B cell (primary cell): ENCODE measurements around the gene TLX3. TPM values are rescaled to one million over a fixed set of nuclear protein-coding genes. Genes with fewer than 3 reads are reported as not detected.

Experiments used
- ATAC-seq: fragments of 200-7000 bp; cut with Tn5 transposase; one replicate; pipeline ENCODE4 v1.10.0; 2021; ENCODE audit warnings: low read depth, mild to moderate bottlenecking, moderate number of reproducible peaks, moderate library complexity
- CTCF ChIA-PET: fragments of 350-600 bp; sonication (Branson Sonifier 250); formaldehyde crosslinking; loops from one replicate; lab custom pipeline; 2021; ENCODE audit warnings: antibody characterized with exemption, inconsistent platforms; lab: Charles Lee
- POLR2A ChIA-PET: fragments of 350-600 bp; sonication (Branson Sonifier 250); formaldehyde crosslinking; loops from one replicate; lab custom pipeline; 2021; ENCODE audit warnings: antibody characterized with exemption; lab: Charles Lee
- DNase-seq: peaks from one replicate; pipeline ENCODE4 v3.0.0; 2013
- H2AFZ ChIP-seq: 2 replicates; pipeline ENCODE4 v1.6.1; 2012; ENCODE audit warnings: mild to moderate bottlenecking, low read depth, low read length; ENCODE audit not compliant: insufficient read depth, poor library complexity, severe bottlenecking
- H3K27ac ChIP-seq, 2 donors: 1 replicate in 1 of 2; 2 replicates in 1 of 2; pipeline ENCODE4 v1.5.1; 2012 to 2013; ENCODE audit warnings: low read length in 2 of 2, mild to moderate bottlenecking in 2 of 2, moderate library complexity in 1 of 2
- H3K27me3 ChIP-seq, 4 experiments: fragments of 200-600 bp in 1 of 4; sonication (generic) in 1 of 4; replicated peaks in 1 of 4; 1 replicate in 2 of 4; 2 replicates in 2 of 4; pipeline versions ENCODE4 v1.6.1 to v1.7.0; 2013 to 2016; ENCODE audit warnings: low read length in 3 of 4, mild to moderate bottlenecking in 2 of 4, mixed read lengths in 1 of 4, moderate library complexity in 1 of 4; ENCODE audit not compliant: insufficient read depth in 4 of 4, control insufficient read depth in 3 of 4; ENCODE audit errors: control extremely low read depth in 1 of 4
- H3K36me3 ChIP-seq, 2 experiments: replicated peaks in 1 of 2; 1 replicate in 1 of 2; 2 replicates in 1 of 2; pipeline versions ENCODE4 v1.6.1 to v1.7.1; 2013; ENCODE audit warnings: low read length in 1 of 2; ENCODE audit not compliant: insufficient read depth in 2 of 2, control insufficient read depth in 1 of 2; ENCODE audit errors: control extremely low read depth in 1 of 2, extremely low read depth in 1 of 2
- H3K4me1 ChIP-seq, 2 donors: fragments of 200-600 bp in 1 of 2; sonication (generic) in 1 of 2; 1 replicate in 1 of 2; 2 replicates in 1 of 2; pipeline versions ENCODE4 v1.5.1 to v1.6.1; 2013 to 2017; ENCODE audit warnings: low read length in 2 of 2; ENCODE audit not compliant: control insufficient read depth in 2 of 2, insufficient read depth in 2 of 2
- H3K4me2 ChIP-seq: replicated peaks from 2 replicates; pipeline ENCODE3; 2012; ENCODE audit warnings: mild to moderate bottlenecking, low read depth, low read length; ENCODE audit not compliant: poor library complexity, severe bottlenecking
- H3K4me3 ChIP-seq, 5 experiments: fragments of 200-600 bp in 1 of 5; sonication (generic) in 1 of 5; 1 replicate in 3 of 5; 2 replicates in 2 of 5; pipeline versions ENCODE4 v1.5.1 to v1.7.0; 2011 to 2016; ENCODE audit warnings: low read length in 4 of 5, mild to moderate bottlenecking in 4 of 5, low read depth in 2 of 5, control low read depth in 1 of 5, moderate library complexity in 1 of 5; ENCODE audit not compliant: insufficient read depth in 1 of 5; ENCODE audit errors: control extremely low read depth in 1 of 5, extremely low read depth in 1 of 5
- H3K79me2 ChIP-seq: fragments of 200-600 bp; sonication (generic); one replicate; pipeline ENCODE4 v1.6.0; 2016; ENCODE audit warnings: low read length; ENCODE audit not compliant: control insufficient read depth, insufficient read depth
- H3K9ac ChIP-seq: fragments of 200-600 bp; sonication (generic); 2 replicates; pipeline ENCODE4 v1.6.1; 2017; ENCODE audit warnings: mild to moderate bottlenecking, low read length, moderate library complexity
- H3K9me3 ChIP-seq, 3 donors: one replicate each; pipeline versions ENCODE4 v1.6.1 to v1.7.1; 2013; ENCODE audit warnings: low read length in 2 of 3; ENCODE audit not compliant: control insufficient read depth in 2 of 3, insufficient read depth in 1 of 3; ENCODE audit errors: control extremely low read depth in 1 of 3
- H4K20me1 ChIP-seq: 2 replicates; pipeline ENCODE4 v1.6.0; 2012; ENCODE audit warnings: mild to moderate bottlenecking, low read length; ENCODE audit not compliant: insufficient read depth, control insufficient read depth, poor library complexity, severe bottlenecking
- H3K27ac Mint-ChIP-seq: one replicate; pipeline ENCODE4 v1.8.0; 2021; ENCODE audit warnings: mixed read lengths
- H3K27me3 Mint-ChIP-seq: one replicate; pipeline ENCODE4 v1.8.0; 2021; ENCODE audit warnings: mixed read lengths
- H3K4me1 Mint-ChIP-seq: one replicate; pipeline ENCODE4 v1.8.0; 2021; ENCODE audit warnings: mixed read lengths
- H3K4me3 Mint-ChIP-seq: one replicate; pipeline ENCODE4 v1.8.0; 2021; ENCODE audit warnings: mixed read lengths
- H3K9me3 Mint-ChIP-seq: one replicate; pipeline ENCODE4 v1.8.0; 2022; ENCODE audit warnings: mixed read lengths; ENCODE audit not compliant: insufficient read depth
- EZH2 ChIP-seq: IDR thresholded peaks from 2 replicates; pipeline ENCODE4 v1.6.1; 2012; ENCODE audit warnings: borderline replicate concordance, low read depth, mild to moderate bottlenecking, moderate library complexity, low read length; ENCODE audit not compliant: insufficient read depth, poor library complexity, severe bottlenecking
- WGBS: methylation state at CpG from one replicate; pipeline ENCODE4 v1.1.5; 2013; ENCODE audit warnings: missing lambda C conversion rate; ENCODE audit not compliant: insufficient coverage; 5-methylcytosine and 5-hydroxymethylcytosine counted together
- intact Hi-C: fragments of 100-400 bp; cut with micrococcal nuclease; formaldehyde crosslinking; loops from one replicate; pipeline ENCODE4 v1.10.0; 2022
- polyA plus RNA-seq: library from polyadenylated mRNA; depleted of rRNA; stranded (reverse); fragments of >200 nt; gene quantifications from 2 replicates; pipeline ENCODE4 v1.2.3, GENCODE V29; 2012
- total RNA-seq, 2 donors: library from RNA; stranded (reverse); fragments of 120-200 nt in 1 of 2; gene quantifications; 1 replicate in 1 of 2; 2 replicates in 1 of 2; pipeline versions ENCODE4 v1.2.3 to v1.2.4, GENCODE V29; 2013 to 2022
- TF ChIP-seq, protein P1 (sequence below): fragments of 200-600 bp; IDR thresholded peaks from one replicate; pipeline ENCODE4 v1.8.0; 2022; ENCODE audit warnings: antibody characterized with exemption, mild to moderate bottlenecking

The TLX3 gene
- total and polyA plus RNA-seq, 2 donors (not counting 1 experiment from before 2014, with no cell fraction given) = not detected

DNA sequence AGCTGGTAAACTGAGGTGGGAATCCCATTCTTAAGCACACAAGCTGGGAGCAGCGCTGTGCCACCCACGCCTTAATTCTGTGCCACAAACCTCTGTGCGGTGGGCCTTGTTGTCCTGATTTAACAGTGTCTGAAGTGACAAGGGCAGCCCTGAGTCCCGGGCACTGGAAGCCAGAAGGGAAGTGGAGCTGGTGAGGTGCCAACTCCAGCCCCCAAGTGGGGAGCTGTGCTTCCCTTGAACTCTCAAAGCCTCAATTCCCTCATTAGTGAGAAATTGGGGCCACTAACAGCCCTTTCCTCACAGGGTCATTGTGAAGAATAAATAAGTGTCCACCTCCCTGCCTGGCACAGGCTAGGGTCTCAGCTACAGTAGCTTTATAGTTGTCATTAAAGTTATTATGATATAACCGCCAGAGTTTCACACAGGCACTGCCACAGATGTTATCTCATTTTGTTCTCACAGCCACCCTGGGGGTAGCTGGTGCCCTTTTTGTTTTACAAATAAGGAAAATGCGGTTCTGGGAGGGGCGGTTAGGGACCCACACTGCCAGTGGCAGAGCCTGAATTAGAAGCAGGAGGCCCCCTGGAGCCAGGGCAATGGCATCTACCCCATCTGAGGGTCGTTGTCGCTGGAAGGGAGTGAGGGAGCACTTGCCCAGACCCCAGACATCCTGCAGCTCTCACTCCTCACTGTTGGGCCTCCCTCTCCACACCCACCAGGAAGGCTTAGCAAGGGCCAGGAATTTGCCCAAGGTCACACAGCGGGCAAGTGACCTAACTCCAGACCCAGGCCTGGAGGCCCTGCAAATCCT lies 2.1 kb upstream of the TLX3 start:
- Histone ChIP-seq H3K4me1 (no peaks in the 10 kb centered on the region), H3K9ac (no peak overlapping the region), H3K9me3 (peaks cover 0 to 33% (median 0%) of the 10 kb centered on the region in 3 donors), H3K4me2 (no peak overlapping the region), H3K4me3 (no peak overlapping the region), H3K27ac (no peak overlapping the region), H2AFZ (no peak overlapping the region), H3K36me3 (no peaks in the 10 kb centered on the region), H3K79me2 (no peaks in the 10 kb centered on the region), H4K20me1 (no peaks in the 10 kb centered on the region), H3K27me3 (peaks cover 0 to 64% (median 33%) of the 10 kb centered on the region in 4 experiments)
- 11% methylated on average over 4 of the region's 10 CpGs for WGBS
- ATAC-seq = no peak
- H3K4me1 Mint-ChIP-seq = peaks cover 4% of the 10 kb centered on the region
- no peak for DNase-seq
- ChIA-PET CTCF (no interaction called here), POLR2A (no interaction called here)
- no peaks in the 10 kb centered on the region for H3K9me3 Mint-ChIP-seq
- TF ChIP-seq, protein P1, sequence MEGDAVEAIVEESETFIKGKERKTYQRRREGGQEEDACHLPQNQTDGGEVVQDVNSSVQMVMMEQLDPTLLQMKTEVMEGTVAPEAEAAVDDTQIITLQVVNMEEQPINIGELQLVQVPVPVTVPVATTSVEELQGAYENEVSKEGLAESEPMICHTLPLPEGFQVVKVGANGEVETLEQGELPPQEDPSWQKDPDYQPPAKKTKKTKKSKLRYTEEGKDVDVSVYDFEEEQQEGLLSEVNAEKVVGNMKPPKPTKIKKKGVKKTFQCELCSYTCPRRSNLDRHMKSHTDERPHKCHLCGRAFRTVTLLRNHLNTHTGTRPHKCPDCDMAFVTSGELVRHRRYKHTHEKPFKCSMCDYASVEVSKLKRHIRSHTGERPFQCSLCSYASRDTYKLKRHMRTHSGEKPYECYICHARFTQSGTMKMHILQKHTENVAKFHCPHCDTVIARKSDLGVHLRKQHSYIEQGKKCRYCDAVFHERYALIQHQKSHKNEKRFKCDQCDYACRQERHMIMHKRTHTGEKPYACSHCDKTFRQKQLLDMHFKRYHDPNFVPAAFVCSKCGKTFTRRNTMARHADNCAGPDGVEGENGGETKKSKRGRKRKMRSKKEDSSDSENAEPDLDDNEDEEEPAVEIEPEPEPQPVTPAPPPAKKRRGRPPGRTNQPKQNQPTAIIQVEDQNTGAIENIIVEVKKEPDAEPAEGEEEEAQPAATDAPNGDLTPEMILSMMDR = no peak
- TF ChIP-seq EZH2 = no peak
- H3K27me3 Mint-ChIP-seq = peaks cover 61% of the 10 kb centered on the region
- intact Hi-C loops = no loop called here
- no peak overlapping the region for H3K27ac Mint-ChIP-seq
- no peak overlapping the region for H3K4me3 Mint-ChIP-seq

- Histone ChIP-seq H3K27me3 (peaks cover 0 to 71% (median 38%) of the 10 kb centered on the region in 4 experiments), H2AFZ (no peak overlapping the region), H4K20me1 (no peaks in the 10 kb centered on the region), H3K4me3 (no peak overlapping the region), H3K9me3 (peaks cover 0 to 39% (median 0%) of the 10 kb centered on the region in 3 donors), H3K4me2 (no peak overlapping the region), H3K27ac (no peak overlapping the region), H3K36me3 (no peaks in the 10 kb centered on the region), H3K79me2 (no peaks in the 10 kb centered on the region), H3K4me1 (peaks cover 9% of the 10 kb centered on the region in 2 donors), H3K9ac (no peak overlapping the region)
- H3K27me3 Mint-ChIP-seq = peaks cover 60% of the 10 kb centered on the region
- POLR2A ChIA-PET = no interaction called here
- TF ChIP-seq EZH2 = no peak
- ATAC-seq (no peak), DNase-seq (no peak)
- CTCF ChIA-PET = no interaction called here
- no peak overlapping the region for H3K4me3 Mint-ChIP-seq
- no peak overlapping the region for H3K27ac Mint-ChIP-seq
- peaks cover 9% of the 10 kb centered on the region for H3K4me1 Mint-ChIP-seq
- WGBS = 28% methylated on average over 39 of the region's 42 CpGs
- intact Hi-C loops = no loop called here
- H3K9me3 Mint-ChIP-seq = no peaks in the 10 kb centered on the region
Measured at GRCh38 chr5:171307789-171308452, 1.1 kb upstream of the TLX3 start.
